Motor neuron (in vitro differentiated cells): Measurements from ENCODE around the gene NANOS2. TPM values are rescaled to one million over a fixed set of nuclear protein-coding genes. Genes with fewer than 3 reads are reported as not detected.

ENCODE experiments used
- ATAC-seq, 8 experiments: fragments of 200-7000 bp; cut with Tn5 transposase; replicated peaks in 6 of 8; 2 replicates each; pipeline ENCODE4 v1.8.0; 2021; ENCODE audit warnings: mild to moderate bottlenecking in 8 of 8, moderate library complexity in 8 of 8
- H3K27ac ChIP-seq, 2 donors: fragments of 250-450 bp; sonication (Bioruptor Pico); 2 replicates each; pipeline ENCODE4 v1.9.0; 2021; ENCODE audit warnings: antibody characterized with exemption in 2 of 2, mild to moderate bottlenecking in 2 of 2, moderate library complexity in 1 of 2
- H3K4me1 ChIP-seq, 2 donors: fragments of 250-450 bp; sonication (Bioruptor Pico); replicated peaks in 1 of 2; 2 replicates each; pipeline ENCODE4 v1.6.1; 2021; ENCODE audit warnings: antibody characterized with exemption in 2 of 2, mild to moderate bottlenecking in 2 of 2, moderate library complexity in 1 of 2
- H3K4me3 ChIP-seq, 5 donors: fragments of 250-450 bp; sonication (Bioruptor Pico); 2 replicates each; pipeline ENCODE4 v1.9.0; 2021; ENCODE audit warnings: antibody characterized with exemption in 5 of 5, mild to moderate bottlenecking in 5 of 5, moderate library complexity in 4 of 5
- WGBS, 10 experiments: fragments of 450-650 bp; shearing (Covaris generic); methylation state at CpG; one replicate each; pipeline ENCODE4 v1.0.0; 2022; 5-methylcytosine and 5-hydroxymethylcytosine counted together
- in situ Hi-C, 9 experiments: fragments of 400-800 bp; cut with MboI; loops; one replicate each; pipeline ENCODE4 v1.15.0; 2021; ENCODE audit warnings: low sequenced_read_pairs in 9 of 9, low pct_unique_long_range_greater_than_20kb in 2 of 9; ENCODE audit not compliant: unreplicated experiment in 9 of 9
- total RNA-seq, 8 experiments: library from RNA; unstranded; fragments of 300-600 nt; gene quantifications; 2 replicates each; pipeline versions ENCODE4 v1.2.3 to v1.2.4, GENCODE V29; 2022

NANOS2 gene
- total RNA-seq, 8 experiments from 2014 or later, result 0.05 to 0.85 (median 0.18) TPM; not detected in 5

DNA sequence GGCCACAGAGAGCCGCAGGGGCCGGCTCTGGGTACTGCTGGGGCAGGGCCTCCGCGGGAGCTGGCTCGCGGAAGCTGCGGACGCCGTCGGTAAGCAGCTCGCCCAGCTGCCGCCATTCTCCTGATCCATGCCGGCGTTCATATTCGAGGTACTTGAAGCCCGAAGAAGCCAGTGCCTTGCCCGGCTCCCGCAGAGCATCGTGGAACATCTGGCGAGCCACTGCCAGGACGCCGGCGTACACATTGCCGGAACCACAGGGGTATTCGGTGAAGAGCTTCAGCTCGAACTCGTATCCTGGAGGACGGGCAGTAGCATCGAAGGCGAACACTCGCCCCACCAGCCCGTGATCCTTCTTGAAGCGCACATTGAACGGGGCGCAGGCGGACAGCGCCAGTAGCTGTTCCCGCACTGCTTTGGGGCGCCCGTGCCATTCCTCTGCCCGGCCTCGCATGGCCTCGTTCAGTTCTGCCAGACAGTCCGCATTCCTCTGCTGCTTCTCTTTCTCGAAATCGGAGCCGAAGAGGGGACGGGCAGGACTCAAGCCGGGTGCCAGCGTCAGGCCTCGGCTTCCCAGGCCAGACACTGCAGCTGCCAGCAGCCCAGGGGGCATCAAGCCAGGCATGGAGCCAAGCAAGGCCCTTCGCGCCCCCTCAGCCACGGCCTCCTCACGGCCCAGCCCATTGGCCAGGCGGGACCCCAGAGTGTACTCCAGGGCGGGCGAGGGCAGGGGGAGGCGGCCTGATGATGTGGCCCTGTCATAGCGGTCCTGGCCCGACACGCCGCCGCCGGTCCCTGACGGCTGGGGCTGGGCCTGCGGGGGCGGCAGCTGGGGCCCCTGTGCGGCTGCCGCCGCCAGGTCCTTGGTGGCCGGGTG is 29.7 kb downstream of the NANOS2 start:
- H3K4me1 ChIP-seq, result peaks cover 30 to 37% of the 10 kb centered on the region in 2 donors
- WGBS, 10 experiments, result 76 to 100% (median 87%) methylated on average over 1 to 17 of the region's 72 CpGs; no CpG with 5 or more reads in 4 of the 10 experiments
- H3K4me3 ChIP-seq, result peak overlapping the region; percentile 56 to 95 (median 86)
- in situ Hi-C loops, result no loop called here
- peak overlapping the region; percentile 82 to 85 for H3K27ac ChIP-seq
- ATAC-seq, result peak in 7 of 8 experiments; percentile 1 to 53 (median 33)

DNA sequence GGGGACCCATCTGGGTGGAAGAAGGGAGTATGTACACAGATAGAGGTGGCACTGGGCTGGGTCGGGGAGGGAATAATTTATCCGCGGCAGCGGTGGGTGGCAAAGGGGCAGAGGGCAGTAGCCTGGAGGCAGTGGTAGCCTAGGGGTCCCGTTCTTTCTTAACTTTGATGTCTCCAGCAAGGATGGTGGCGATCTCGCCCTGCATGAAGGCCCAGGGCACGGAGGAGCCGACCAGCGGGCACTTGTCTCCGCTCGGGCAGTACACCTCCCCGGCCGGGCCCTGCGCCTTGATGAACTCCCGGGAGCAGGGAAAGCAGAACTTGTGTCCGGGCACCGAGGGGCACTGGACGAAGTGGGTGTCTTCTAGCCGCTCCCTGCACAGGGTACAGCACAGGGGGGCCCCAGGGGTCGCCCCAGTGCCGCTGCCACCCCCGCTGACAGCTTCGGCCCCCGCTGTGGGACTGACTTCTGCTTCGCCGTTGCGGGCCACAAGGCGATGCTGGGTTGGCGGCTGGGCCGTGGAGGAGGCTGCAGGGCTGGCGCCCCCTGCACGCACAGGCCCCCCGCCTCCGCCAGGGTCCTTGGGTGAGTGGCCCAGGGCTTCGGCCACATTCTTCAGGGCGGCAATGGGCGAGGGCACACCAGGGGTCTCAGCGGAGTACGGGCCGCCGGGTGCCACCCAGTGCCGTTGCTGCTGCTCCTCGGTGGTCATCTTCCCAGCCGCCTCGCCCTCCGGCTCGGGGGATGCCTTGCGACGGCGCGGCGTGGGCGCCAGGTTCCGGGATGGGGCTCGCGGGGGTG is 30.5 kb downstream of the NANOS2 start:
- no peak overlapping the region for H3K27ac ChIP-seq
- 60 to 100% (median 90%) methylated on average over 1 to 9 of the region's 57 CpGs; no CpG with 5 or more reads in 7 of the 10 experiments for WGBS, 10 experiments
- ATAC-seq, result no peak
- H3K4me3 ChIP-seq, result peak overlapping the region in 1 of 5 donors; percentile 89
- H3K4me1 ChIP-seq, result peaks cover 30 to 37% of the 10 kb centered on the region in 2 donors
- in situ Hi-C loops, result no loop called here

DNA sequence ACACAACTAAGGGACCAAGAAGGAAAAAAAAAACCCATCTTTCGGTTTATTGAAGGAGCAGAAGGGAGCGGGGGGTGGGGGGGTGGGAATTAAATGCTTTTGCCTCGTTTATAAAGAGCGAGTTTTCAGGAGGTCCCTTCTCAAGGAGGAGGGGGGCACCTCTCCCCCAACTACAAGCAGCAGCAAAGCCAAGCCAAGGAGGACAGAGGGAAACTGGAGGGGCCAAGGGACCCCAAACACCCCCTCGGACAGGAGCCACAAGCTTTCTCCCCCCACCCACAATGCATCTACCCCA is 31.0 kb downstream of the NANOS2 start:
- ATAC-seq, result no peak
- Histone ChIP-seq H3K4me3 (peak overlapping the region in 1 of 5 donors; percentile 28), H3K4me1 (peaks cover 30 to 37% of the 10 kb centered on the region in 2 donors), H3K27ac (no peak overlapping the region)
- no CpG with 5 or more reads among the region's 5 CpGs for WGBS, 10 experiments
- in situ Hi-C loops, result no loop called here

DNA sequence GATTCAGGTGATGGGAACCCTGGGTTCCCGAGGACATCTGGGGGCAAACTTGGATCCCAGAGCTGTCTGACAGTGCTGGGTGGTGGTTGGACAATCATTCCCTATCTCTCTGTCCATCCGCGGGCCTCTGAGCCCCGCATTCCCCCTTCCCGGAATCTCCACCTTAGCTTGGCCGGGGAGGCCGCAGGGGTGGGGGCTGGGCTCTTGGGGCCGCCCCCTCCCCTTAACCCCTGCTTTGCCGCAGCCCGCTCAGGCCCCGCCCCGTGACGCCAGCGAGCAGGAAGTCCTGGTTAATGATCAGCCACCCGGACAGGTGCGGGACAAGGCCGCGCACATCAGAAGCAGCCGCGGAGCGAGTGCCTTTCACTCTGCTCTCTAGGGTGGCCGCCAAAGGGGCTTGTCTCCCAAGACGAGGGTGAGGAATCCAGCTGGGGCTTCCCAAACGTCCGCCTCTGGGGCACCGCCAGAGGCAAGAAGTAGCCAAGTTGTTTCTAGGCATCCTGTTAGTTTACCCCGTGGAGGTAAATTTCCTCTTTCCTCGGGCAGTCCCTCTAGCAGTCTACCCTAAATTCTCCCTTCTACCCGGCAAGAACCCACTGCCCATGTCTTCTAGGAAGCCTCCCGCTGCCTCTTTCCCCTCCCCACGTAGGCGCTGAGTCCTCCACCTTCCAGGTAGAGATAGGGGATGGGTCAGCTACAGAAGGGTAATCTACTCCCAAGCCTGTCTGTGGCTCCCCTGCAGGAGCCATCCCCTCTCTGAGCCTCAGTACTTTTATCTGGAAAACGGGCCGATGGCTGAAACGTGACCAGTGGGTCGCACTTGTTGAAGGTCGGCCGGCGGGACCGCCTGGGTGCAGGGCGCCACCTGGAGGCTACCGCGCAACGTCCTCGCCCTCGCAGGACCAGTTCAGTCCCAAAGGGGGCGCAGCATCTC is 31.7 kb downstream of the NANOS2 start:
- Histone ChIP-seq H3K4me3 (peak overlapping the region in 3 of 5 donors; percentile 19 to 28 (median 20)), H3K27ac (peak overlapping the region in 1 of 2 donors; percentile 2), H3K4me1 (peaks cover 30 to 37% of the 10 kb centered on the region in 2 donors)
- in situ Hi-C loops, result no loop called here
- 13 to 17% (median 17%) methylated on average over 1 to 20 of the region's 47 CpGs; no CpG with 5 or more reads in 7 of the 10 experiments for WGBS, 10 experiments
- ATAC-seq, result peak in 6 of 8 experiments; percentile 1 to 7 (median 1)

DNA sequence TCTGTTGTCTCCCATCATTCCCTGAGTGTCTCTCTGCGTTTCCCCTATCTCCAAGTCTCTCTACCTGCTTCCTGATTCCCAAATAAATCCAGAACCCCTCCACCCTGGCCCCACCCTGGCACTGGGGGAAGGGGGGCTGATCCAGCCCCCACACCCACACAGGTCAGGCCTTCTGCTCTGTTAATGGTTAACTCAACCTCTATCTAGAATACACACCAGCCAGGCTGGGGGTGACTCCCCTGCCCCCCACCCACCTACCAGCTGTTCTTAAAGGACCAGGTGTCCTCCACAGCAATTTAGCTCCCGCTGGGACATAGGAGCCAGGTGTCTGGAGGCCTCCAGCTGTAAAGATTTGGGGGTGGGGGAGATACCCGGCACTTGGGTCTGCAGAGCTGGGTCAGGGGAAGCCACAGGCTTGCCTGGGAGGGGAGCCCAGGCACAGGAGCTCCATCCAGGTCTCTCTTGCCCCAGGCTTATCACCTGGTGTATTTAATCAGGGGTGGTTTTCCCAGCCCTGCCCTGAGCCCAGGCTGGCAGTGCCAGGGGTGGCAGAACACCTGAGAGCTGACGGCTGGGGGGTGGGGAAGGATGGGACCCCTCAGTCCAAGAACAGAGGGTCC is 32.6 kb downstream of the NANOS2 start:
- in situ Hi-C loops, result no loop called here
- Histone ChIP-seq H3K4me3 (peak overlapping the region in 2 of 5 donors; percentile 19 to 28), H3K4me1 (peaks cover 28 to 37% of the 10 kb centered on the region in 2 donors), H3K27ac (no peak overlapping the region)
- 0 to 100% (median 33%) methylated on average over 1 to 2 of the region's 4 CpGs; no CpG with 5 or more reads in 3 of the 10 experiments for WGBS, 10 experiments
- no peak for ATAC-seq

DNA sequence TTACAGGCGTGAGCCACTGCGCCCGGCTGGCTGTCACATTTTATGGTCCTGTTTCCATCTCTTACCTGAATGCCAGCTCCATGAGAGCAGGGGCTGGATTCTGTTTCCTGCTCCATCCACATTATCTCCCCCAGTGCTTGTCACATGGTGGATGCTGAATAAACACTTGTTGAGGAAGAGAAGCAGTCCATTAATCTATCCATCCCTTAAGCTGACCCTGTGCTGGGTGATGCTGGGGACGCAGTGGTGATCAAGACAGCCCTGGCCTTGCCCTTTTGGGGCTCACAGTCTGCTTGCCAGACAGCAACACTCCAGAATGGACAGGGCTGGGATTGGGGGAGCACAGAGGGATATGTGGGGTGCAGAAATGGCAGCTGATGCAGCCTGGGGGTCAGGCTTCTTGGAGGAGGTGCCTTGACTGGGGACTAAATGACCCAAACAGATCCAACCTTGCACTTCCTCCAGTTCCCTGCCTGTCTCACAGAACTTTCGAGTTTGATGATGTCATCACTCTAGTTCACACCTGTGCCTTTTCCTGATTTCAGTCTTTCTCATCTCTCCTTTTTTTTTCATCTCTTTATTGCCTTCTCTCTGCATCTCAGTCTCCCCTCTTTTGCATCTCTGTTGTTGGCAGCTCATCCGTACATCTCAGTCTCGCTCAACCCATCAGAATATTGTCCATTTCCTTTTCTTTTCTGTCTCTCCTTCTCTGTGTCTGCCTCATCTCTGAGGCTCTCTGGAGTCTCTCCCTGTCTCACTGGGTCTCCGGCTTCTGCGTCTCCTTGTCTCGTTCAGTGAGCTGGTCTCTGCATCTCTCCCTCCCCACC is 33.3 kb downstream of the NANOS2 start:
- Histone ChIP-seq H3K27ac (no peak overlapping the region), H3K4me1 (peaks cover 35 to 44% of the 10 kb centered on the region in 2 donors), H3K4me3 (no peak overlapping the region)
- in situ Hi-C loops, result no loop called here
- WGBS, 10 experiments, result 63 to 86% (median 72%) methylated on average over 3 to 10 of the region's 10 CpGs; no CpG with 5 or more reads in 1 of the 10 experiments
- no peak for ATAC-seq

DNA sequence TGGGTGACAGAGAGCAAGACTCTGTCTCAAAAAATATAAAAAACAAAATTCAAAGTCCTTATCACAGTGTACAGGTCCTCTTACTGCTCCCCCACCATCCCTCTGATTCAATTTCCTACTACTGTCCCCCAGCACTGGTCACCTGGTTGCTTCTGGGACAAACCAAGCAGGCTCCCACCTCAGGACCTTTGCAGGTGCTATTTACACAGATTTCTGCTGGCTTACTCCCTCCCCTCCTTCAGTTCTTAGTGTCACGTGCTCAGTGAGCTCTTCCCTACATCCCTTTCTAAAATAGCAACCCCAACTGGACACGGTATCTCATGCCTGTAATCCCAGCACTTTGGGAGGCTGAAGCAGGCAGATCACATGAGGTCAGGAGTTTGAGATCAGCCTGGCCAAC is 34.6 kb downstream of the NANOS2 start:
- in situ Hi-C loops, result no loop called here

DNA sequence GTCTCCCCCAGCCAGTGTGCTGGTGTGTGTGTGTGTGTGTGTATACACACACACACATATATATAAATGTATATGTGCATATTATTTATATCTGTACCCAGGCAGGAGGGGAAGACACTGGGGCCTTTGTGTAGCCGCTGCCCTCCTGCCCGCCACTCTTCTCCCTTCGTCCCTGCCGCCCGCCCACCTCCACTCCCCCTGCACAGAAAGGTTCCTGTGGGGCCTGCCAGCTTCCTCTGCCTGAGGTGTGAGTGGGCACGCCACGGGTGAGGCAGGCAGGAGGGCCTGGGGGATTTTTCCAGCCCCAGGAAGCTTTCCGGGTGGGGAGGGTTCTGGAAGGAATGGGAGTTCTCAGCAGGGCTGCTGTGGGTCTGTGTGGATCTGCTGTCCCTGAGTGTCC is 35.5 kb downstream of the NANOS2 start:
- no CpG with 5 or more reads among the region's 8 CpGs for WGBS, 10 experiments
- Histone ChIP-seq H3K4me3 (no peak overlapping the region), H3K4me1 (peaks cover 27 to 36% of the 10 kb centered on the region in 2 donors), H3K27ac (no peak overlapping the region)
- ATAC-seq, result peak in 1 of 8 experiments; percentile 53
- in situ Hi-C loops, result no loop called here

More for the DNA sequence above, 34.6 kb downstream of the NANOS2 start:
- WGBS, 10 experiments, result 60 to 100% (median 92%) methylated on average over 1 to 2 of the region's 2 CpGs; no CpG with 5 or more reads in 7 of the 10 experiments
- Histone ChIP-seq H3K4me1 (peaks cover 36 to 44% of the 10 kb centered on the region in 2 donors), H3K4me3 (no peak overlapping the region), H3K27ac (no peak overlapping the region)
- no peak for ATAC-seq

DNA sequence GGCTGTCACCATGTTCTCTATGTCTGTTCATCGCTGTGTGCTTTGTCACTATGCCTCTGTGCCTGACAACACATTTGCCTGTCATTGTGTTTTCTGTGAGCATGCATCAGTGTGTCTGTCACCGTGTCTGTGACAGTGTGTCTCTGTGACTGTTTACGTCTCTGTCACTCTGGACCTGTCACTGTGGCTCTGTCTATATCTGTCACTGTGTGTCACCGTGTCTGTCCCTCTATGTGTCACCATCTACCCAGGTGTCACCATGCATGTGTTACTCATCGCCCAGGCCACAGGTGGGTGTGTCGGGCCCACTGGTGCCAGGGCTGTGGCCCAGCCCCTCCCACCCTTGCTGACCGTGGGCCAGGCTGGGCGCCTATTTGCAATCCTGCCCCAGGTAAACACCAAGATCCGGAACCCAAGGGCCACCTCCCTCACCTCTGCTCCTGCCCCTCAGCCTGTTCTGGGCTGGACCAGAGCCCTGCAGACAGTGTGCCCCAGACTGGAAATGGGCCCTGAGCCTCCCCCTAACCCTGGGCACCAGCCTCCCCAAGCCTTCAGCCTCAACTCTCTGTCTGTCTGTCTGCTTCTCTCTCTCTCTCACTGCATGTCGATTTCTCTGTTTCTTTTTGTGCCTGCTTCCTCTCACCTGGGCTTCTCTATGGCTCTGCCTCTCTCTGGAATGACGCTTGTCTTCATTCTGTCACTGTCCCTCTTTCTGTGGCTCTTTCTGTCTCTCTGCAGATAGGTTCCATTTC is 36.4 kb downstream of the NANOS2 start:
- H3K4me1 ChIP-seq, result peaks cover 21 to 30% of the 10 kb centered on the region in 2 donors
- 50 to 95% (median 75%) methylated on average over 1 to 4 of the region's 11 CpGs; no CpG with 5 or more reads in 3 of the 10 experiments for WGBS, 10 experiments
- in situ Hi-C loops, result no loop called here

DNA sequence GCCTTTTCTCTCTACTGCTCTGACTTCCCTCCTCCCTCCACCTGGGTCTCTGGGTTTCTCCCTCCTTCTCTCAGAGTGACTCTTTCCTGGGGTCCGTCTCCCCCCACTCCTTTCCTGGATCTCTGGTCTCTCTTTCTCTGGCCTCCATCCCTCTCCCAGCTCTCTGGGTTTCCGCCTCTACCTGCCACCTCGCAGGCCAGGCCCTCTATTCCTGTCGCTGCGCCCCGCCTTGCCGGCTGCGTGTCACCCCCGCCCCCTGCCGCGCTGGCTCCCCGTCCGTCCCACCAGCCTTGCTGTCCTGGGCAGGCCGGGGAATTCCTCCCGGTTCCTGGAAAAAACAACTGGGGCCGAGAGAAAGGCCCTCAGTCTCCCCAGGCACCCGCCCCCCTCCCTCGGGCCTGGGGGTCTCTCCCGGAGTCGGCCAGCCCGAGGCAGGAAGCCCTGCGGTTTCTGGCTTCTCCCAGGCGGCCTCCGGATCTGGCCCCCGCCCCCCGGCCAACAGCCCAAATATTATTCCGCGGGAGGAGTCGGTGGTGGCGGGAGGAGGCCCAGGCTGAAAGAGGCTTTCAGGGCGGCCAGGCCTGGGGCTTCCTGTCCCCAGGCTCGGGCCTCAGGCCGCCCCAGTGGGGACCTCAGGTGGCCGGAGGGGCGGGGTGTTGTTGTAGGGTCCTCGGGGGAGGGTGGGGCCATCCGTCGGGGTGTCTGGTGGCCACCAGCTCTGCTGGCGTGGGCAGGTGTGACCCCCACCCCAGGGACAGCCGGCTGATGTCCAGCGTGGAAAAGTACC is 38.0 kb downstream of the NANOS2 start:
- ATAC-seq, result peak; percentile 21 to 80 (median 59)
- H3K27ac ChIP-seq, result peak overlapping the region in 1 of 2 donors; percentile 20

More for the DNA sequence above, 36.4 kb downstream of the NANOS2 start:
- Histone ChIP-seq H3K4me3 (no peak overlapping the region), H3K27ac (no peak overlapping the region)
- peak in 3 of 8 experiments; percentile 7 to 15 (median 13) for ATAC-seq

More for the DNA sequence above, 38.0 kb downstream of the NANOS2 start:
- H3K4me1 ChIP-seq, result peaks cover 11 to 14% of the 10 kb centered on the region in 2 donors
- 14% methylated on average over 1 of the region's 41 CpGs; no CpG with 5 or more reads in 9 of the 10 experiments for whole genome bisulfite sequencing, 10 experiments
- no peak overlapping the region for H3K4me3 ChIP-seq
- in situ Hi-C loops, result no loop called here
